ENCODE results near the gene COBL.

Gene COBL

DNA sequence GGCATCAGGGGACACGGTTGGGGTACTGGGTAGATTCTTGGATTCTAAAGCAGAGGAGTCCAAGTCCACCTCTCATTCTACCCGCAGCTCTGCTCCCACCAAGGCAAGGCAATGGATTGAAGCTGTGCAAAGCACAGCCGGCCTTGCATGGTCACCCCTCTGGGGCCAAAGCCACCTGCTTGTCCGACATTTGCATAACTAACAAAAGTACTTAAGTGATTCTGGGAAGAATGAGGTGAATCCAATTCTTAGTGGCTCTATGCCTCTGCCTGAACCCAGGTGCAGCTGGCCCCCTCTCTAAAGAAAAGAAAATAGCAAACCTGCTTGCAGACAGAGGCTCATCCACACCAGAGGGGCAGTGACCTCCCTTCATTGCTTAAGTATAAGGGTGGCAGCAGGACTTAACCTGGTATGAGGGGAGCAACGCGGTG, 10.7 kb upstream of the COBL start:
- TF ChIP-seq, protein P1, sequence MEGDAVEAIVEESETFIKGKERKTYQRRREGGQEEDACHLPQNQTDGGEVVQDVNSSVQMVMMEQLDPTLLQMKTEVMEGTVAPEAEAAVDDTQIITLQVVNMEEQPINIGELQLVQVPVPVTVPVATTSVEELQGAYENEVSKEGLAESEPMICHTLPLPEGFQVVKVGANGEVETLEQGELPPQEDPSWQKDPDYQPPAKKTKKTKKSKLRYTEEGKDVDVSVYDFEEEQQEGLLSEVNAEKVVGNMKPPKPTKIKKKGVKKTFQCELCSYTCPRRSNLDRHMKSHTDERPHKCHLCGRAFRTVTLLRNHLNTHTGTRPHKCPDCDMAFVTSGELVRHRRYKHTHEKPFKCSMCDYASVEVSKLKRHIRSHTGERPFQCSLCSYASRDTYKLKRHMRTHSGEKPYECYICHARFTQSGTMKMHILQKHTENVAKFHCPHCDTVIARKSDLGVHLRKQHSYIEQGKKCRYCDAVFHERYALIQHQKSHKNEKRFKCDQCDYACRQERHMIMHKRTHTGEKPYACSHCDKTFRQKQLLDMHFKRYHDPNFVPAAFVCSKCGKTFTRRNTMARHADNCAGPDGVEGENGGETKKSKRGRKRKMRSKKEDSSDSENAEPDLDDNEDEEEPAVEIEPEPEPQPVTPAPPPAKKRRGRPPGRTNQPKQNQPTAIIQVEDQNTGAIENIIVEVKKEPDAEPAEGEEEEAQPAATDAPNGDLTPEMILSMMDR (IDR thresholded peaks at IDR 0.05; ENCODE audit: borderline replicate concordance, insufficient read depth, low read depth, low read length): no peak
- H3K4me3 ChIP-seq (ENCODE audit: low read depth, low read length): no peak overlapping the region

DNA sequence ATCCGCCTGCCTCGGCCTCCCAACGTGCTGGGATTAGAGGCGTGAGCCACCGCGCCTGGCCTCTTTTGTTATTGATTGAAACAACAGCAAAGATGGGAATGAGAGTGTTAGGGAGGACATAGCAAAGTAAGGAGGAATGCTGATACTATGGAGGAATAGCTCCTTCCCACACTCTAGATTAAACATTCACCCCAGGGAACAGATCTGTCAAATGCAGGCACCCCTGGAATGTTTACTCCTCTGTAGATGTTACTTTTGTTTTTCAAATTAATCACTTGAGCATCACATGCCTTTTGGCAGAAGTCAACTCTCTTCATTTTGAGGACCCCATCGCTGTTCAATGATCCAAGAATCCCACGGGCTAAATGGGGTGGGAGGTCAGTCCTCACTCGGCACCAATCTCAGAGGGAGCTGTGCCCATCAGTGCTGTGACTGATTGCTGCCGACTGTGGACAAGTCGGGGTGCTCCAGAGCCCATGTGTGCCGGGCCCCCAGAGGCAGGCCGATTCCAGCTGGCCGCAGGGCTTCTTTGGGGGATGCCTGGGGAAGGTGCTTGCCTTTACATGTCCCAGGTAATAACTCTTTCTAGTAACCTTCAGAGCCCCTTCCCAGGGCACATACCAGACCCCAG, 10.2 kb upstream of the COBL start:
- TF ChIP-seq, protein P1 (IDR thresholded peaks at IDR 0.05; ENCODE audit: borderline replicate concordance, insufficient read depth, low read depth, low read length): no peak
- H3K4me3 ChIP-seq (ENCODE audit: low read depth, low read length): no peak overlapping the region

DNA sequence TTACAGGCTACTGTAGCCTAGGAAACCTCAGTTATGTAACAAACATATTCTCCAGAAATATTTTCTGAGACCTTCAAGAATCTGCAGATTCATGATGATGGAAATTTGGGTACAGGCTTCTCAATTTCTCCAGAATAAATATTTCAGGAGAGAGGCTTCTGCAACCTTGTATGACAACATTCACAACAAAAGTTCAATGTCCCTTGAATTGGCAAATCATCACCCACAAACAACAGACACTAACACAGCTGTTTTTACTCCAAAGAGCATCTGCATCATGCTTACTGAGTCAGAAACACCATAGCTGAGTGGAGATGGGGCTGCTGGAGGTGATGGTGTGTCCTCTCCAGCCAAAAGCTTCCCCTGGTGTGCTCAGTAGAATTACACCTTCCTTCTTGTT, 9.3 kb upstream of the COBL start:
- TF ChIP-seq, protein P1 (IDR thresholded peaks at IDR 0.05; ENCODE audit: borderline replicate concordance, insufficient read depth, low read depth, low read length): no peak
- H3K4me3 ChIP-seq (ENCODE audit: low read depth, low read length): no peak overlapping the region

DNA sequence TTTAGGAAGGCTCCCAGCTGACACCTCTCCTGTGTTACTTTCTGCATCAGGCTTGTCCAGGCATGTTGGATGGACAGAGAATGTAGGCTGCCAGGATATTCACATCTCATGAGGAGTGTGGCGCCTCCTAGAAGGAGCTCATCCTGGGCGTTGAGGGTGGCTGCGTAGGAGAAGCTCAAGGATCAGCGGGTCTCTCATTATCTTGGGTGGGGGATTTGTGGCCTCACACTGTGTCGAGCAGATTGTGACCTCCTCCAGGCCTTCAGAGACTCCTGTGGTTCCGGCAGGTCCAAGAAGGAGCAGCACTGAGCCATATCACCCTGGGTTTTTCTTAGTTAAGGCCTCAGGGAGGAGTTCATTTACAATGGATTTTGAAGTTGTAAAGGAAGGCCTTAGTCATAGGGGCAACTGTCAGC, 8.7 kb upstream of the COBL start:
- TF ChIP-seq, protein P1 (IDR thresholded peaks at IDR 0.05; ENCODE audit: borderline replicate concordance, insufficient read depth, low read depth, low read length): no peak
- no peak overlapping the region for H3K4me3 ChIP-seq (ENCODE audit: low read depth, low read length)

DNA sequence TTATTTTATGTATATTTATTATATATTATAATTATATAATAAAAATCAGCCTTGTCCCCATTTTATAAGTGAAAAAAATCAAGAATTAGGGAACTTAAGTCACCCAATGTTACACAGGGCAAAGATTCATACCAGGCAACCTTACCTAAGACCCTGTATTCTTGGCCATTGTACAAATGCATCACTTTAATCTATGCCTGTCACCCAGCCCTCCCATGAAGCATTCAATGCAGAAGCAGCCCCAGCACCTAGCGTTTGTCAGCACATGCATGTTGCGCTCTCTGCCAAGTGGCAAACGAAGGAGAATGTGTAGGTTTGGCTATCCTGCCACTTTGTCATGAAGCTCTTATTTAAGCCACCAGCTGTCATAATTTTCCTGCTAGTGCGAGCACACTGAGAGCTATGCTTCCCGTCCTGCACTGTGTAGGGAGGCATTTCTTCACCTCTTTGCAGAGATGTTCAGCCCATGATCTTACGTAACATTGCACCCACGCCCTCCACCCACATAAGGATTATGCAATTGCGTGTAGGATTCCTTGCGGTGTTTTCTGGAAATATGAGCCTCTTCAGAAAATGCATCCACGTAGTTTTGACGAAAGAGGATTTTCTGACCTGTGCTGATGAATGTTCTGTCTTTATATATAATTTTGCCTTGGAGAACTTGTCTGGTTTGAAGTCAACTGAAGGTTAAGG, 7.7 kb upstream of the COBL start:
- no peak overlapping the region for H3K4me3 ChIP-seq (ENCODE audit: low read depth, low read length)
- TF ChIP-seq, protein P1 (IDR thresholded peaks at IDR 0.05; ENCODE audit: borderline replicate concordance, insufficient read depth, low read depth, low read length): no peak

DNA sequence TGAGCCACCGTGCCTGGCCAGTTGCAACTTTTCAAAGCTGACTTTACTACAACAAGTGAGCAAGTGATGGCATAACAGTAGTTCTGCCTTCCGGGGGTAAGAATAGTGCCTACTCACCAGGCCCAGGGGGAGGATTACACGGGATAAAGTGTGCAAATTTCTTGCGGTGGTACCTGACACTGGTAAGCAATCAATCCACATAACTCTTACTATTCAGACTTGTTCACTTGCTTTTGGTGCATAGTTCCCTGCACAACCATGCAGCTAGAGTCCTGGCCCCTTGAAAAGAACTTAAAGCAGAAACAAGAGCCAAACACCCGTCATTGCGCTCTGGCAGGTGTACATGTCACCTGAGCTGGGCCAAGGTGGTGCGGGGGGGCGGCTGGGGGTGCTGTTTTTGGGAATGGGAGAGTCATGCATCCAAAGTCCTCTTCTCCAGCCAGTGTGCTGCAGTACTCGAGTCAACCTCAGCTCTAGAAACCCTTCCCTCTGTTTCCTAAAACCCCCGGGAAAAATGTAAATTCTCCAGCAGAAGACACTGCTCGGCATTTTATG, 5.4 kb upstream of the COBL start:
- TF ChIP-seq, protein P1 (IDR thresholded peaks at IDR 0.05; ENCODE audit: borderline replicate concordance, insufficient read depth, low read depth, low read length): no peak
- no peak overlapping the region for H3K4me3 ChIP-seq (ENCODE audit: low read depth, low read length)
